ENCODE results near the gene CAND2. TPM values are rescaled to one million over a fixed set of nuclear protein-coding genes. Genes with fewer than 3 reads are reported as not detected.
A peak's percentile ranks its signal among the peaks of the same experiment; 100 is the strongest.

Gene CAND2
- 16.3 and 50.5 TPM in 2 replicates for total RNA-seq (2011; cell fraction: chromatin; rRNA removed; ENCODE audit: low replicate concordance)
- total RNA-seq (2011; cell fraction: nucleolus; rRNA removed): 28.2 and 28.5 TPM in 2 replicates
- total RNA-seq (2011; cell fraction: nucleoplasm; rRNA removed): 14.7 and 16.9 TPM in 2 replicates
- total RNA-seq (2014; rRNA removed): 6.4 and 7.8 TPM in 2 replicates
- total RNA-seq (2014; rRNA removed; fragmentation: Illumina TruSeq; extraction: Trizol): 2.5 and 3.1 TPM in 2 replicates
- 4.3 and 4.9 TPM in 2 replicates for total RNA-seq (2015; rRNA removed; fragmentation: Illumina TruSeq; extraction: Trizol)
- 14.2 and 14.9 TPM in 2 replicates for total RNA-seq (2021)
- polyA plus RNA-seq (2011; rRNA removed): 4.6 and 5.0 TPM in 2 replicates
- polyA plus RNA-seq (2011; cell fraction: cytosol; rRNA removed): 3.2 and 10.0 TPM in 2 replicates
- polyA plus RNA-seq (2011; cell fraction: nucleus; rRNA removed): 10.2 and 21.2 TPM in 2 replicates
- polyA plus RNA-seq (2012): 6.1 and 10.3 TPM in 2 replicates
- polyA plus RNA-seq (2014; fragmentation: Illumina TruSeq; extraction: Trizol): 4.2 and 6.5 TPM in 2 replicates
- polyA plus RNA-seq (2014; fragmentation: Nextera tagmentation; extraction: Ambion mirVana): 1 to 10 TPM in 1 of 2 experiments, under 1 TPM in 1; 0.91 to 1.4 TPM
- 7.6 and 7.7 TPM in 2 replicates for polyA plus RNA-seq (2014; rRNA removed)
- polyA minus RNA-seq (2011; rRNA and poly(A)+ RNA removed): 3.8 and 8.1 TPM in 2 replicates
- polyA minus RNA-seq (2011; cell fraction: cytosol; rRNA and poly(A)+ RNA removed): 7.7 and 7.8 TPM in 2 replicates
- polyA minus RNA-seq (2011; cell fraction: nucleus; rRNA and poly(A)+ RNA removed): 10.2 and 10.9 TPM in 2 replicates
- percentile 63 among the genes with signal in this experiment for Bru-seq, nascent RNA
- percentile 60 among the genes with signal in this experiment for BruChase-seq, experiment 1, labeled RNA remaining after a 2-hour chase
- percentile 60 among the genes with signal in this experiment for BruChase-seq, experiment 2, labeled RNA remaining after a 6-hour chase
- long read RNA-seq, experiment 1, full-length matches to known transcripts: 1 of 52 reads
- long read RNA-seq, experiment 1, partial matches to known transcripts: 43 of 52 reads
- long read RNA-seq, experiment 1, other reads (novel, unspliced or antisense): 8 of 52 reads
- long read RNA-seq, experiment 2, full-length matches to known transcripts: 2 of 10 reads
- long read RNA-seq, experiment 2, partial matches to known transcripts: 3 of 10 reads
- long read RNA-seq, experiment 2, other reads (novel, unspliced or antisense): 5 of 10 reads
- long read RNA-seq, experiment 3, partial matches to known transcripts: 0 of 2 reads
- long read RNA-seq, experiment 3, other reads (novel, unspliced or antisense): 2 of 2 reads

GRCh38 chr3:12796171-12797123 is at the start of gene CAND2:
TSS of gene CAND2 (plus strand) at chr3:12796680. CDS start at chr3:12796721, 41 bp downstream.
- BruUV-seq (replicated peaks): TSS peak; percentile 57
- Histone ChIP-seq H2AFZ (ENCODE audit: low read depth, low read length) (peak within 1 kb of the TSS; percentile 100), H3K9me3 (replicated peaks; ENCODE audit: control insufficient read depth, insufficient read depth, low read depth, low read length) (no peaks in the 10 kb centered on the region), H3K36me3 (ENCODE audit: control insufficient read depth, insufficient read depth, low read length) (no peaks in the 10 kb centered on the region), H3K4me1 (replicated peaks in 1 of 2; ENCODE audit: control insufficient read depth in 2 of 2, insufficient read depth in 2 of 2, low read length in 2 of 2) (peaks cover 8 to 25% of the 10 kb centered on the region in 2 experiments; a peak in 3 of 5 replicates), H3K79me2 (ENCODE audit: control insufficient read depth, insufficient read depth, low read length) (peaks cover 6% of the 10 kb centered on the region; the same call in 1 of the 3 replicates), H3K4me2 (ENCODE audit: insufficient read depth, low read length) (peak within 1 kb of the TSS; percentile 95), H3K27ac (ENCODE audit: extremely low read depth, low read depth, low read length) (peak within 1 kb of the TSS; percentile 77), H3K4me3 (peak within 1 kb of the TSS; percentile 73), H4K20me1 (replicated peaks; ENCODE audit: control insufficient read depth, insufficient read depth, low read length) (no peaks in the 10 kb centered on the region), H3K27me3 (ENCODE audit: control insufficient read depth in 2 of 2, insufficient read depth in 2 of 2, low read length in 2 of 2) (no peaks in the 10 kb centered on the region), H3K9me1 (ENCODE audit: control insufficient read depth, insufficient read depth, low read length) (no peaks in the 10 kb centered on the region), H3K9ac (ENCODE audit: insufficient read depth in 1 of 2, low read depth in 2 of 2, low read length in 2 of 2) (peak within 1 kb of the TSS; percentile 79 to 93)
- ATAC-seq (peak; percentile 96), FAIRE-seq (peak; percentile 72), DNase-seq (ENCODE audit: extremely low read depth in 1 of 4, low spot score in 3 of 4) (peak; percentile 78 to 87 (median 84))
- 9% methylated on average over 40 of the region's 61 CpGs for WGBS (ENCODE audit: insufficient coverage, low coverage, missing lambda C conversion rate)
- ChIA-PET POLR2A (interaction anchor here (0.5 to 6.1 kb wide), 14 partner anchors 8 to 197 kb away, joined by 3 to 65 read pairs (median 3); no protein-coding TSS in a partner anchor), CTCF (ENCODE audit: low intra/inter-chr PET ratio) (interaction anchor here (0.7 kb wide), 1 partner anchor 78 kb away, joined by 3 read pairs; no protein-coding TSS in a partner anchor)
- in situ Hi-C loops (cut with MboI) (no loop called here), intact Hi-C loops (cut with micrococcal nuclease) (loop anchor here (10.0 kb wide), 1 partner anchor 198 kb away; no protein-coding TSS in a partner anchor)
- no peak for TF ChIP-seq RBM17 (IDR thresholded peaks at IDR 0.05; ENCODE audit: borderline replicate concordance, low read depth, low read length)
- peak; percentile 43; the same call in 1 of the 2 replicates for TF ChIP-seq ZNF764 (CRISPR knock-in tag; IDR thresholded peaks at IDR 0.05; ENCODE audit: low read depth)
- TF ChIP-seq PTRF (tag; IDR thresholded peaks at IDR 0.05): no peak
- no peak for TF ChIP-seq XRCC3 (IDR thresholded peaks at IDR 0.05)
- TF ChIP-seq MCM3 (IDR thresholded peaks at IDR 0.05): no peak
- TF ChIP-seq ESRRB (CRISPR knock-in tag; IDR thresholded peaks at IDR 0.05; ENCODE audit: borderline replicate concordance): no peak
- peak; percentile 75 for TF ChIP-seq ARID4B (CRISPR knock-in tag; IDR thresholded peaks at IDR 0.05)
- peak; percentile 90 for TF ChIP-seq ZBTB17 (CRISPR knock-in tag; IDR thresholded peaks at IDR 0.05)
- TF ChIP-seq ZNF766 (CRISPR knock-in tag; conservative IDR thresholded peaks at IDR 0.05): no peak
- no peak for TF ChIP-seq TFAM (CRISPR knock-in tag; conservative IDR thresholded peaks at IDR 0.05)

All from K562 (cell line).